Dermis lymphatic vessel endothelial cell (primary cell): ENCODE results near the gene SPATA3. TPM values are rescaled to one million over a fixed set of nuclear protein-coding genes. Genes with fewer than 3 reads are reported as not detected.

Experiments used
- total RNA-seq: library from RNA; depleted of rRNA; stranded (reverse); fragments of >200 nt; gene quantifications from 2 replicates; pipeline ENCODE4 v1.2.1, GENCODE V29; 2014

Gene SPATA3
- not detected in 2 replicates for total RNA-seq

DNA sequence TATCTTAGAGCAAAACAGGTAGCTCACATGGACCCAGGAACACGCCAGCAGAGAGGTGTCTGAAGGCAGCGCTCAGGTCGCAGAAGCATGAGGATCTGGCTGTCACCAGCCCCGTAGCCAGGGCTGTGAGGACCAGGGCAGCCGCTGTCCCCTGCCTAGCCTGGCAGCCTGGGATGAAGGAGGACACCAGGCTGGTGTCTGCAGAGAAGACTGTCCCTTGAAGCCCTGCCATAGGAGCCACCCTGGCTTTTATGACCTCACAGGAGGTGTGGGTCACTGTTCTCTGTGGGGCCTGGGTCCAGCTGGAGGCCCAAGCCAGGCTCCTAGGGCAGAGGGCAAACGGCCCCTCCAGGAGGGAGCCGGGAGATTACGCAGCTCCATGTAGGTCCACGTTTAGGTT lies at the start of gene SPATA3:
Gene SPATA3 (plus strand): TSS at position 301 of the 400 bp plus-strand sequence. CDS start 113 bp downstream, outside the sequence.

DNA sequence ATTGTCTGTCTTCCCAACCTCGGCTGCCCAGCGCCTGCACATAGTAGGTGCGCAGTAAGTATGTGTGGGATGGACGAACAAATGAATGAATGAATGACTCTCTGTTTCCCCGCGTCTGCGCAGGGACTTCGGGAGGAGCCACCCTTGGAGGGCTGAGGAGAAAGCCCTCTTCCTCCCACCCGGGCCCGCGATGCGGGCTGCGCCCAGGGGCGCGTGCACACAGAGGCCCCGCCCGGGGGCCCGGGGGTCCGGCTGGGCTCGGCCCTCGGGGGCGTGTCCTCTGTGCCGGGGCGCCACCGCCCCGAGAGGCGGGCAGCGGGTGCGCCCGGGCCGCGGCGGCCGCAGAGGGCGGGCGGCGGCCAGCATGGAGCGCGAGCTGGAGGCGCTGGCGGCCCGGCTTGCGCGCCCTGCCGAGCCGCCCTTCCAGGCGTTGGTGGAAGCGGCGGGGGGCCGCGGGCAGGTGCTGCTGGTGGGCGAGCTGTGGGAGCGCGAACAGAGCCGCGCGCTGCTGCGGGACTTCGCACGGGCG lies 41.3 kb downstream of the SPATA3 start, which contains the start of gene C2orf72:
Gene C2orf72 (plus strand): TSS at position 322 of the 529 bp plus-strand sequence. CDS start 43 bp downstream, at position 365.

DNA sequence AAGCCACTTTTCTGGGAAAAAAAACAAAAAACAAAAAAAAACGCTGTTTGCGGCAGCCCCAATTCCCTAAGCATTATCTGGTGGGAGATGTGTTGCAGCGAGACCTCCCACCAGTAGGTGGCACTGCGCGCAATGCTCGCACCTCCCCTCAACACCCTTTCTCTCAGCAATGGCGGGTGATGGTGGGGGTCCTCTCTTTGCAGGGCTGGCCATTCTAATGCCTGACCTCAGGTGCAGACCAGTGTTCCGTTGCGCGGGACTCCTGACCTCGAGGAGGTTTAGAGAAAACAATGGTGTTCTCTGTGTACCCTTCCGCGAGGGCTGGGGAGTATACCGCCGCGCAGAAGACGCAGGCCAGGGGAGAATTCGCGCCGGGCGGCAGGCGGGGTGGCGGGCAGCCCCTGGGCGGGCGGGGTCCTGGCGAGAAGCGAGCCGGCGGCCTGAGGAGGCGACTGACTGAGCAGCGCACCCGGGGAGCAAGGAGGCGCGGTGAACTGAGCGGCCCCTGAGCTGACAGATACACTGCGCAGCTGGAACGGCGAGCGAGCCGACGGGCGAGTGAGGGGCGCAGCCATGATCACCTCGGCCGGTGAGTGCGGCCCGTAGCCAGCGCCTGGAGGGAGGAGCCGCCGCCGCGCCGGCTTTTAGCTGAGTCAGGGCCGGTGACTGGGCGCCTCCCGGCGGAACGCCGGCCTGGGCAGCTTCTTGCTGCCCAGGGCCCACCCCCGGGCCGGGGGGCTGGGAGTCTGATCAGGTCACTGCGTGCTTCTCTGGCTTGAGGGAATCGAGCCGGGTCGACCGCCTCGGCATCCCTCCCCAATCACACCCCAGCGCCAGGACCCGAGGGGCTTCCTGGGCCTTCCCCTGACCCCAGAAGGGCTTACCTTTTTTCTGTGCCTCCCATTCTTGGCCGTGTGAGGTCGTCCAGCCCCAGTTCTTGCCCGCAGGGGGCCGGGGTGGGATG lies 60.8 kb downstream of the SPATA3 start, which contains the start of gene PSMD1:
Gene PSMD1 (plus strand): TSS at position 415 of the 964 bp plus-strand sequence. CDS start 159 bp downstream, at position 574.

Other genes starting within 250 kb of the SPATA3 start
- 37.5 and 89.8 TPM in 2 replicates for gene ITM2C, start 131.2 kb upstream of the SPATA3 start, total RNA-seq
- gene GPR55, start 70.9 kb upstream of the SPATA3 start, total RNA-seq, result not detected in 2 replicates
- gene C2orf72, start 41.4 kb downstream of the SPATA3 start, total RNA-seq, result under 0.01 and 7.6 TPM in 2 replicates
- gene PSMD1, start 60.7 kb downstream of the SPATA3 start, total RNA-seq, result 117 and 120 TPM in 2 replicates
- gene HTR2B, start 128.9 kb downstream of the SPATA3 start, total RNA-seq, result 1.5 TPM in 2 replicates
- gene ARMC9, start 202.5 kb downstream of the SPATA3 start, total RNA-seq, result 4.8 and 7.4 TPM in 2 replicates